CD4-positive, alpha-beta T cell treated with Interferon gamma for 1 hour (primary cell): Measurements from ENCODE around the gene DDX41.
"Not testable (repeated sequence)": the region's sequence is repeated elsewhere in the genome, so short reads cannot be mapped to it uniquely, and the experiment has no call there.

ENCODE experiments used
- DNase-seq: peaks from one replicate; pipeline ENCODE4 v3.0.0-alpha.2; 2020

The DDX41 gene

GRCh38 chr5:177537389-177538361, 20.9 kb upstream of the DDX41 start:
- no peak for DNase-seq

DNA sequence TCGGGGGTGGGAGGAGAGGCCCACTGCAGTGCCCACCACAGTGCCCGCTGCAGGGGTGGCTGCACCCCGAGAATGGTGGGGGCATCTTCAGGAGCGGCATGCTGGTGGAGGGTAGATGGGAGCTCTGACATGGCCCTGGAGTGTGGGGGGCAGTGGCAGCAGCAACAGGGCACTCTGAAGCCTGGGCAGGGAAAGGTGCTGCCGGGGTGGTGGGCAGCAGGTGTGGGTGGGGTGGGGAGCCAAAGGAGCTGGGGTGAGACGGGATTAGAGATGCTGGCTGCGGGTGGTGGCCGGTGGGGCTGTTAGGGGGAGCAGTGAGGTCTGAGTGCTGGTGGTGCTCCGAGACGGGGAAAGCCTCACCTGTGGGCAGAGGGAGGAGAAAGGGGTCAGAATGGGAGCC, 19.6 kb upstream of the DDX41 start:
- DNase-seq = no peak

DNA sequence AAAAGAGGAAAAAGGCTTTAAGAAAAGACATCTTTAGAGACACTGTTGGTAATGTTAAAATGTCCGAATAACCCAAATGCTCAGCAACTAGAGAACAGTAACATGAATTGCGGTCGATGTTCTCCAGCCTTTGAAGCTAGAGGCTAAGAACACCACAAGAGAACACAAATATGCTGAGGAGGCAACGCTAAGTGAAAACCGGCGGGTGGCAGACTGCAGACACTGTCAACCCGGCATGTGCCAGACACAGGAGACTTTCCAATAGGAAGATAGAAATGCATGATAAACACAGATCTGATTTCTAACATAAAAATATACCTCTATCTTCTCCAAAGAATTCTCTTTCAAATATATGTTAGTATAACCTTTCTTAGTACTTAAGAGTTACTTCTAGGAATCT, 18.4 kb upstream of the DDX41 start:
- no peak for DNase-seq

DNA sequence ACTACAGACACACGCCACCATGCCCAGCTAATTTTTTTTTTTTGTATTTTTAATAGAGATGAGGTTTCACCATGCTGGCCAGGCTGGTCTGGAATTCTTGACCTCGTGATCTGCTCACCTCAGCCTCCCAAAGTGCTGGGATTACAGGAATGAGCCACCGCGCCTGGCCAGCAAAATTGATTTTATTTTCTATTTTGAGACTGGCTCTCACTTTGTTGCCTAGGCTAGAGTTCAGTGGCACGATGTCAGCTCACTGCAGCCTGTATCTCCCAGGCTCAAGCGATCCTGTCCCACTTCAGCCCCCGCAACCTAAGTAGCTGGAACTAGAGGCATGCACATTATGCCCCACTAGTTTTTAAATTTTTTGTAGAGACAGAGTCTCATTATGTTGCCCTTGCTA, 17.7 kb upstream of the DDX41 start:
- not testable (repeated sequence) for DNase-seq

DNA sequence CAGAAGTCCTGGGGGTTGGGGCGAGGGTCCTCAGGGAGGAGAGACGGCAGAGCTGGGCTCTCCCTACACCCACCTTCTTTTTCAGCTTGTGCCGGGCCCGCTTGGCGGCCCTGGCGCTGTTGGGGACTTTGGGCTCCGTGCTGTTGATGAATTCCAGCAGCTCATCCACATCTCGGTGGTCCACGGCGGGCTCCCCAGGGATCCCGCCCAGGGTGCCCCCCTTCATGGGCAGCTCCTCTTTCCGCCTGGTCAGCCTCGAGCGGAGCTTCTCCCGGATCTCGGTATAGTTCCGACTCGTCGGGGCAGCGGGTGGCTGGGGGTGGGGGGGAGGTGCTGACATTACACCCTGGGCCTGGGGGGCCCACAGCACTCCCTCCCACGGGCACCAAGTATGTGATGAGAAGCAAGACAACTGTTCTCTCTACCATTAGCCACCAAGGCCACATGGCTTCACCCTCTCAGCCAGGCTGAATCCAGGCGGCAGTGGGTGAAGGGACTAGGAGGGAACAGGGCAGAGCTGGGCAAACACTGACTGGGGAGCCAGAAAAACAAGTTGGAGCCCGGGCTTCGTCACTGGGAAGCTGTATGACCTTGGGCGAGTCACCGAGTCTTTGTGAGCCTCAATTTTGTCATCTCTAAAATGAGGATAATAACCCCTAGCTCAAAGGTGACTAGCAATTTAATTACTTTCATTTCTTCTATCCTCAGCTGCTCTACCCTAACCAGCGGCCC, 14.6 kb upstream of the DDX41 start:
- DNase-seq = no peak

GRCh38 chr5:177530638-177531037, 13.9 kb upstream of the DDX41 start:
- DNase-seq = no peak

GRCh38 chr5:177529247-177530203, 12.8 kb upstream of the DDX41 start:
- no peak for DNase-seq

DNA sequence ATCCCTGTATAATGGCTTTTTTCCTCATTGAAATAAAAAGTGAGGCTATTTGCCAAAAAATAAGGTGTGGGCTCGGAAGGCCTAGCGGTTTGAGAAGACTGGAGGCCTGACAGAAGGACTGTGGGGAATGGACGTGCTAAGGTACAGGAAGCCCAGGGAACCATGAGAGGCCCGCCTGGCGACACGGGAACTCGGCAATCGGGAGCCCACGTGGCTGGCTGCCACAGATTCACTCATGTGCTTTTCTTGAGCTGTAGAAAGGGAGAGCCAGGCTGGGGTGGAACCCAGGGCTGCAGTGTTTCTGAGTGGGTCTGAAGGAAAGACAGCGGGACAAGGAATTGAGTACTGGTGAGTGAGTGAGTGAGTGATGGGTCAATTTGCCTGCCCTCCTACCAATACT, 11.9 kb upstream of the DDX41 start:
- DNase-seq = no peak

DNA sequence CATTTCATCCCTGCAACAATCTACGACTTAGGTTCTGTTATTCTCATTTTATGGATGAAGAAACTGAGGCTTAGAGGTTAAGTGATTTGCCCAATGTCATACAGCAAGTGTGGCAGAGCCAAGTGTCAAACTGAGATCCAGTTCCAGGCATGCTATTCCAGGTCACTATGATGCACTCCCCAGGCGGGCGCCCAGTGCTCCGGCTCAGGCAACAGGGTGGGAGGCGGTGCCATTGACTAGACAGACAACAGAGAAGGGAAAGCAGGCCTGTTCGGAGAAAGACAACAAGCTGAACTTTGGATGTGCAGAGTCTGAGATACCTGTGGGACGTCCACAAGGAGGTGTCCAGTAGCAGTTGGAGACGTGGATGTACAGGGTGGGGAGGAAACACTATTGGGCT, 10.8 kb upstream of the DDX41 start:
- no peak for DNase-seq

DNA sequence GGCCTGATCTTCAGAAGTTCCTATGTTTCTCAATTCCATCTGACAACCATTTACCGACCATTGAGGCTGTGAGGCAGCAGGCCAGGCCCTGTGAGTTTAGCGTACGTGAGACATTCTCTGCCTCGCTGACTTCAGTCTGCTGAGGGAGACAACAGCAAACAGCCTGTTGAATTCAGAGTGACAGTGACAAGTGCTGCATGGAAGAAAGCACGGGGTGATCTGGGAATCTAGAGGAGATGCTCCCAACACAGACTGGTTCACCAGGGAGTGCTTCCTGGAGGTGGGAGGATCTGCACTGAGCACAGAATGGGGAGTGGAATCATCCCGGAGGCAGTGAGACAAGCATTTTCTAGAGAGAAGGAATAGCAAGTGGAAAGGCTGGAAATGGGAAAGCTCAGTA, 10.0 kb upstream of the DDX41 start:
- no peak for DNase-seq

DNA sequence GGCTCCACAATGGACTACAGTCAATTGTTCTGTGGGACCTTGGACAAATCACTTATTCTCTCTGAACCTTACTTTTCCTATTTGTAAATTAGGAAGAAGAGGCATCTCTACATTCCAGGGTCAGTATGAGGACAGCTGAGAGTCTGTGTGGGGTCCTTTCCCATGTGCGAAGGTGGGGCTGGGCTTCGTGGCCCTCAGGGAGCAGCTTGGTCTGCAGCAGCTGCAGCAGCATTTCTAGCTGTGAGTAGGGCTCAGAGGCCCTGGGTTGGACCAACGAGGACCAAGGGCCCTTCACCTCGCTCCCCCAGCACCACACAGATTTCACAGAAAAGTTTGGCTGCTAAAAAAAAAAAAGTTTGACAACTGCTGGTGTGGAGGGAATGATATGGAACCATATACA, 9.4 kb upstream of the DDX41 start:
- no peak for DNase-seq

- no peak for DNase-seq
These were observed 8.3 kb upstream of the DDX41 start for GRCh38 chr5:177524941-177525655.

GRCh38 chr5:177524539-177524900, 7.8 kb upstream of the DDX41 start:
- no peak for DNase-seq

DNA sequence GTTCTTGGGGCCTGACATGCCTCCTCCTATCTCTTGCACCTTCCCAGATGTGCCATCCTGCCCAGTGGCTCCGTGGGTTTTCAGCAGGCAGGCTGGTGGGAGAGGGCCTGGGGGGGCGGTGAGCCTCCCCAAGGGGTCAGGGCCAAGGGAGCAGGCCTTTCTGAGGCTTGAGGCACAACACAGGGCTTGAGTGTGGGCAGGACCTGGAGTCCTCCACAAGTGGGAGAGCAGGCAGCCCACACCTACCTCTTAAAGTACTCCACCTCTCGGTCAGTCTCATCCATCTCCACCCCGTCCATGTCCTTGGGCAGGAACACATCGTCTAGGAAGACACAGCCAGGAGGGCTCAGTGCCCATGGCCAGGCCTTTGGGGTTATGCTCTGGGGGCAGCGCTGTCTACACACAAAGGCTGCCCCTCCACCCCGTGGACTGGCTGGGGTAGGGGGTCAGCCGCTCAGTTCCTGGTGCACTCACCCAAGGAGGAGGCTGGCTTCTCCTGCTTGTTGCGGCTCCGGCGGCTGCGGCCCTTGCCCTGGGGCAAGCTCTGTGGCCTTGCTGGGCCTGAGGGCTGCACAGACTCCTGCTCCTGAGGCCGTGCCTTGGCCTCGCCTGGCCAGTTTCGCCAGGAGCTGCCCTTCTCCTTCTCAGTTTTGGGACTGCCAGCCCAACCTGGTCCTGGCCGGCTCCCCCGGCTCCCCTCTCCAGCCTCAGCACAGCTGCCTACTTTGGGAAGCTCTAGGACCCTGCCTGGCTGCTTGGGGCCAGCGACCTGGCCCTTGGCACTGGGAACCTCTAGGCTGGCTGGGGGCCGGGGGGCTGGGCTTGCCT, 7.2 kb upstream of the DDX41 start:
- no peak for DNase-seq

DNA sequence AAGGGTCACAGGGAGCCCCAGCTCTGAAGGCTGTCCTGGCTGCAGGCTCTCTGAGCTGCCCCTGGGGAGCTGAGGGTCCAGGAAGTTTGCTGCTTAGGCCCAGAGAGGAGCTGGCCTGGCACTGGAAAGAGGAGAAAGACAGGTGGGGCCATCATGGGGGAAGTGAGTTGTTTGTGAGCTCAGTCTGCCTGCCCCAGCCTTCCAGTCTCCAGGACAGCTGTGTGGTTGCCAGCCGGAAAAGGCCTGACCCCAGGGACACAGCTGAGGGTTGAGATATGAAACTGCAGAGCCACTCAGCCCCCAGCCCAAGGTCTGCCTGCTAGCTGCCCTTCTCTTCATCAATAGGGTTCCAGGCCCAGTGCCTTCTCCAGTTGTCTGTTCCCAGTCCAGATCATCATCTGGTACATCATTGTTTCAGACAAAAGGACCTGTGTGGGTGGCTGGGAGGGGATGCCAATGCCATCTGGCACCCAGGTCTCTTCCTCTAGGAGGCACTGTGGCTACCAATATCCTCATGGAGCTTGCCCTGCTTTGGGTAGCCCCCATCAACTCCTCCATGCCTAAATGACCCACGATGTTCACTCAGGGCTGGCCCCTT, 4.3 kb upstream of the DDX41 start:
- DNase-seq = no peak

DNA sequence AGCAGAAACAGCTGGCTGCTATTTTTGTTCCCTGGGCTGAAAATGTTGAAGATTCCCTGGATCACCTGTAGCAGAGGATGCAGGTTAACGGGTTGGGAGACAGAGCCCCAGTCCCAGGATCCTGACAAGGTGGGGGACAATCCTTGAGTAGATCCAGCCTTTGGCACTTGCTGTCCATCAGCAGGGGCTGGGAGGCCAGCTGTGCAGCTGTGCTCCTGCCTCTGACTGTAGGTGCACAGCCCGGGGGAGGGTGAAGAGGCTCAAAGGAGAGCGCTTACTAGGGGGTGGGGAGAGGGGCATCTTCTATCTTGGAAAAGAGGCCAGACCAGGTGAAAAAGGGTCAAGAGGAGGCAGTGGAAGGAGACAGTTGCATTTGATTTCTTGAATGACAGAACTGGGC, 3.5 kb upstream of the DDX41 start:
- no peak for DNase-seq

- no peak for DNase-seq
These were observed 2.9 kb upstream of the DDX41 start for GRCh38 chr5:177519463-177520235.

- DNase-seq = no peak
These were observed 1.2 kb downstream of the DDX41 start for GRCh38 chr5:177515580-177515979.

GRCh38 chr5:177514541-177514940, 2.2 kb downstream of the DDX41 start:
- DNase-seq = no peak

GRCh38 chr5:177513500-177513899, 3.3 kb downstream of the DDX41 start:
- no peak for DNase-seq
